MCF 10A (cell line): ENCODE results near the gene TMC8. TPM values are rescaled to one million over a fixed set of nuclear protein-coding genes. Genes with fewer than 3 reads are reported as not detected.

Experiments used
- BruUV-seq: library from RNA; stranded (reverse); fragments of 400-500 nt; replicated peaks from 2 replicates; lab custom pipeline; 2021; lab: Mats Ljungman, UMichigan
- CTCF ChIA-PET: fragments of 300-600 bp; sonication (Branson Sonifier 250); formaldehyde crosslinking; extraction: SDS; loops from one replicate; lab custom pipeline; 2021; ENCODE audit warnings: antibody characterized with exemption, inconsistent platforms; lab: Yijun Ruan, JAX
- POLR2A ChIA-PET: fragments of 300-600, 350-650 bp; sonication (Branson Sonifier 250); formaldehyde crosslinking; extraction: SDS; loops from one replicate; lab custom pipeline; 2020; ENCODE audit warnings: antibody characterized with exemption, inconsistent platforms; lab: Yijun Ruan, JAX
- DNase-seq: peaks from one replicate; pipeline ENCODE4 v3.0.0-alpha.2; 2018; ENCODE audit not compliant: unreplicated experiment
- H3K27ac Mint-ChIP-seq: one replicate; pipeline ENCODE4 v1.8.0; 2022; ENCODE audit warnings: mild to moderate bottlenecking, low read depth, mixed read lengths; ENCODE audit not compliant: unreplicated experiment
- H3K27me3 Mint-ChIP-seq: one replicate; pipeline ENCODE4 v1.8.0; 2022; ENCODE audit warnings: mixed read lengths; ENCODE audit not compliant: insufficient read depth, unreplicated experiment
- H3K36me3 Mint-ChIP-seq: one replicate; pipeline ENCODE4 v1.8.0; 2022; ENCODE audit warnings: mild to moderate bottlenecking, moderate library complexity, mixed read lengths; ENCODE audit not compliant: insufficient read depth, unreplicated experiment
- H3K4me1 Mint-ChIP-seq: one replicate; pipeline ENCODE4 v1.8.0; 2022; ENCODE audit warnings: mixed read lengths; ENCODE audit not compliant: insufficient read depth, unreplicated experiment
- H3K4me3 Mint-ChIP-seq: one replicate; pipeline ENCODE4 v1.8.0; 2022; ENCODE audit warnings: mild to moderate bottlenecking, moderate library complexity, mixed read lengths; ENCODE audit not compliant: unreplicated experiment
- H3K9me3 Mint-ChIP-seq: one replicate; pipeline ENCODE4 v1.8.0; 2022; ENCODE audit warnings: mixed read lengths; ENCODE audit not compliant: unreplicated experiment
- CTCF ChIP-seq: fragments of 200-600 bp; IDR thresholded peaks from one replicate; pipeline ENCODE4 v1.8.0; 2022; ENCODE audit warnings: antibody characterized with exemption, mild to moderate bottlenecking; ENCODE audit not compliant: unreplicated experiment
- intact Hi-C: fragments of 100-400 bp; cut with micrococcal nuclease; formaldehyde crosslinking; loops from 2 replicates; pipeline ENCODE4 v1.14.1; 2022
- total RNA-seq: library from RNA; stranded (reverse); gene quantifications from 2 replicates; pipeline ENCODE4 v1.2.3, GENCODE V29; 2022

TMC8 gene
- total RNA-seq, 1 experiment from 2014 or later, result not detected

GRCh38 chr17:78111727-78112517 is 18.6 kb upstream of the TMC8 start:
- intact Hi-C loops, result loop anchor here (1.0 kb wide), 2 partner anchors 64 to 139 kb away; no protein-coding TSS in a partner anchor
- no peak overlapping the region for H3K4me3 Mint-ChIP-seq
- BruUV-seq, result no TSS peak
- ChIA-PET CTCF (interaction anchor here (0.6 to 2.5 kb wide), 11 partner anchors 16 to 257 kb away, joined by 3 to 19 read pairs (median 4); partner anchors contain the start of gene TMC6), POLR2A (interaction anchor here (1.6 kb wide), 1 partner anchor 65 kb away, joined by 5 read pairs; no protein-coding TSS in a partner anchor)
- H3K27ac Mint-ChIP-seq, result no peak overlapping the region
- no peaks in the 10 kb centered on the region for H3K36me3 Mint-ChIP-seq
- peaks cover 5% of the 10 kb centered on the region for H3K4me1 Mint-ChIP-seq
- peaks cover 11% of the 10 kb centered on the region for H3K27me3 Mint-ChIP-seq
- no peak for DNase-seq
- H3K9me3 Mint-ChIP-seq, result no peaks in the 10 kb centered on the region
- TF ChIP-seq CTCF, result no peak

- ChIA-PET POLR2A (interaction anchor here (1.6 kb wide), 1 partner anchor 64 kb away, joined by 5 read pairs; no protein-coding TSS in a partner anchor), CTCF (interaction anchor here (0.6 to 2.5 kb wide), 14 partner anchors 10 to 515 kb away, joined by 3 to 20 read pairs (median 4); partner anchors contain the start of genes SYNGR2 and TMC6)
- DNase-seq, result peak; percentile 65
- H3K36me3 Mint-ChIP-seq, result no peaks in the 10 kb centered on the region
- no TSS peak for BruUV-seq
- H3K4me3 Mint-ChIP-seq, result no peak overlapping the region
- TF ChIP-seq CTCF, result peak; percentile 99
- H3K4me1 Mint-ChIP-seq, result peaks cover 5% of the 10 kb centered on the region
- H3K27me3 Mint-ChIP-seq, result peaks cover 11% of the 10 kb centered on the region
- no peak overlapping the region for H3K27ac Mint-ChIP-seq
- no peaks in the 10 kb centered on the region for H3K9me3 Mint-ChIP-seq
- intact Hi-C loops, result loop anchor here (1.0 kb wide), 2 partner anchors 64 to 139 kb away; no protein-coding TSS in a partner anchor
These were observed 17.8 kb upstream of the TMC8 start for GRCh38 chr17:78112518-78113471.

- no peak overlapping the region for H3K27ac Mint-ChIP-seq
- TF ChIP-seq CTCF, result no peak
- CTCF ChIA-PET, result interaction anchor here (0.7 to 2.5 kb wide), 11 partner anchors 14 to 1456 kb away, joined by 3 to 20 read pairs (median 4); partner anchors contain the start of gene TMC6
- peaks cover 11% of the 10 kb centered on the region for H3K27me3 Mint-ChIP-seq
- intact Hi-C loops, result no loop called here
- H3K4me3 Mint-ChIP-seq, result no peak overlapping the region
- POLR2A ChIA-PET, result interaction anchor here (1.0 kb wide), 1 partner anchor 28 kb away, joined by 3 read pairs; no protein-coding TSS in a partner anchor
- H3K36me3 Mint-ChIP-seq, result no peaks in the 10 kb centered on the region
- BruUV-seq, result no TSS peak
- no peaks in the 10 kb centered on the region for H3K9me3 Mint-ChIP-seq
- DNase-seq, result no peak
- H3K4me1 Mint-ChIP-seq, result peaks cover 5% of the 10 kb centered on the region
These were observed 16.5 kb upstream of the TMC8 start for GRCh38 chr17:78113804-78114785.
